ENCODE data around the gene HOMER2. TPM values are rescaled to one million over a fixed set of nuclear protein-coding genes. Genes with fewer than 3 reads are reported as not detected.

The HOMER2 gene
- total RNA-seq, 3 donors from 2014 or later: 6.1 to 295 (median 77.7) TPM

GRCh38 chr15:82862886-82863285 lies 89.6 kb downstream of the HOMER2 start:
- Histone ChIP-seq H3K4me3 (no peak overlapping the region), H3K4me1 (no peaks in the 10 kb centered on the region), H3K27ac (no peak overlapping the region), H3K9me3 (no peaks in the 10 kb centered on the region), H3K27me3 (no peaks in the 10 kb centered on the region), H3K36me3 (no peaks in the 10 kb centered on the region)
- intact Hi-C loops (cut with DNase I; ENCODE audit: low total_unique reads): no loop called here
- no peak for DNase-seq (ENCODE audit: low spot score in 2 of 2)
- TF ChIP-seq POLR2AphosphoS5 (IDR thresholded peaks at IDR 0.05) (no peak), CTCF (IDR thresholded peaks at IDR 0.05) (no peak), POLR2A (IDR thresholded peaks at IDR 0.05) (no peak)

- Histone ChIP-seq H3K36me3 (no peaks in the 10 kb centered on the region), H3K27me3 (no peaks in the 10 kb centered on the region), H3K4me3 (no peak overlapping the region), H3K27ac (no peak overlapping the region), H3K4me1 (no peaks in the 10 kb centered on the region), H3K9me3 (no peaks in the 10 kb centered on the region)
- intact Hi-C loops (cut with DNase I; ENCODE audit: low total_unique reads): no loop called here
- no peak for DNase-seq (ENCODE audit: low spot score in 2 of 2)
- TF ChIP-seq CTCF (IDR thresholded peaks at IDR 0.05): no peak
Observed at GRCh38 chr15:82858932-82859331, 93.6 kb downstream of the HOMER2 start.

- intact Hi-C loops (cut with DNase I; ENCODE audit: low total_unique reads): no loop called here
- DNase-seq (ENCODE audit: low spot score in 2 of 2): peak in 1 of 2 donors; percentile 15
Observed at GRCh38 chr15:82856397-82857170, 95.9 kb downstream of the HOMER2 start.

GRCh38 chr15:82855286-82856100 lies 97.0 kb downstream of the HOMER2 start:
- no peak overlapping the region for H3K27ac ChIP-seq
- TF ChIP-seq CTCF (IDR thresholded peaks at IDR 0.05) (no peak), POLR2AphosphoS5 (IDR thresholded peaks at IDR 0.05) (no peak), POLR2A (IDR thresholded peaks at IDR 0.05) (no peak)
- intact Hi-C loops (cut with DNase I; ENCODE audit: low total_unique reads): no loop called here

More at GRCh38 chr15:82856397-82857170, 95.9 kb downstream of the HOMER2 start:
- Histone ChIP-seq H3K27ac (no peak overlapping the region), H3K27me3 (no peaks in the 10 kb centered on the region), H3K4me3 (no peak overlapping the region), H3K36me3 (no peaks in the 10 kb centered on the region), H3K9me3 (no peaks in the 10 kb centered on the region), H3K4me1 (no peaks in the 10 kb centered on the region)
- TF ChIP-seq POLR2AphosphoS5 (IDR thresholded peaks at IDR 0.05): no peak
- TF ChIP-seq POLR2A (IDR thresholded peaks at IDR 0.05): no peak
- TF ChIP-seq CTCF (IDR thresholded peaks at IDR 0.05): no peak

GRCh38 chr15:82854554-82854953 lies 98.0 kb downstream of the HOMER2 start:
- Histone ChIP-seq H3K4me3 (no peak overlapping the region), H3K27me3 (no peaks in the 10 kb centered on the region), H3K9me3 (no peaks in the 10 kb centered on the region), H3K4me1 (no peaks in the 10 kb centered on the region), H3K36me3 (no peaks in the 10 kb centered on the region), H3K27ac (no peak overlapping the region)
- peak in 1 of 2 donors; percentile 7 for DNase-seq (ENCODE audit: low spot score in 2 of 2)
- TF ChIP-seq POLR2AphosphoS5 (IDR thresholded peaks at IDR 0.05) (no peak), CTCF (IDR thresholded peaks at IDR 0.05) (no peak), POLR2A (IDR thresholded peaks at IDR 0.05) (no peak)
- intact Hi-C loops (cut with DNase I; ENCODE audit: low total_unique reads): no loop called here

More at GRCh38 chr15:82855286-82856100, 97.0 kb downstream of the HOMER2 start:
- Histone ChIP-seq H3K36me3 (no peaks in the 10 kb centered on the region), H3K9me3 (no peaks in the 10 kb centered on the region), H3K4me1 (no peaks in the 10 kb centered on the region), H3K27me3 (no peaks in the 10 kb centered on the region), H3K4me3 (no peak overlapping the region)
- peak in 1 of 2 donors; percentile 14 for DNase-seq (ENCODE audit: low spot score in 2 of 2)
